ENCODE data around the gene PSAPL1.

Gene PSAPL1

GRCh38 chr4:7431696-7432530, 2.8 kb downstream of the PSAPL1 start:
- DNase-seq (ENCODE audit: low read depth in 2 of 2): no peak

GRCh38 chr4:7430965-7431695, 3.6 kb downstream of the PSAPL1 start:
- DNase-seq (ENCODE audit: low read depth in 2 of 2): no peak

GRCh38 chr4:7430368-7430964, 4.3 kb downstream of the PSAPL1 start:
- DNase-seq (ENCODE audit: low read depth in 2 of 2): no peak

- DNase-seq (ENCODE audit: low read depth in 2 of 2): no peak
Measured at GRCh38 chr4:7429601-7430078, 5.1 kb downstream of the PSAPL1 start.

GRCh38 chr4:7429069-7429416, 5.7 kb downstream of the PSAPL1 start:
- DNase-seq (ENCODE audit: low read depth in 2 of 2): no peak

GRCh38 chr4:7428261-7429068, 6.3 kb downstream of the PSAPL1 start:
- no peak for DNase-seq (ENCODE audit: low read depth in 2 of 2)

GRCh38 chr4:7427831-7428260, 6.9 kb downstream of the PSAPL1 start:
- DNase-seq (ENCODE audit: low read depth in 2 of 2): no peak

- no peak for DNase-seq (ENCODE audit: low read depth in 2 of 2)
Measured at GRCh38 chr4:7427361-7427760, 7.4 kb downstream of the PSAPL1 start.

GRCh38 chr4:7426525-7427171, 8.1 kb downstream of the PSAPL1 start:
- DNase-seq (ENCODE audit: low read depth in 2 of 2): no peak

- no peak for DNase-seq (ENCODE audit: low read depth in 2 of 2)
Measured at GRCh38 chr4:7425591-7426468, 8.9 kb downstream of the PSAPL1 start.

GRCh38 chr4:7425124-7425523, 9.6 kb downstream of the PSAPL1 start:
- no peak for DNase-seq (ENCODE audit: low read depth in 2 of 2)

- no peak for DNase-seq (ENCODE audit: low read depth in 2 of 2)
Measured at GRCh38 chr4:7424553-7425111, 10.1 kb downstream of the PSAPL1 start.

- DNase-seq (ENCODE audit: low read depth in 2 of 2): no peak
Measured at GRCh38 chr4:7423801-7424552, 10.8 kb downstream of the PSAPL1 start.

- DNase-seq (ENCODE audit: low read depth in 2 of 2): no peak
Measured at GRCh38 chr4:7423391-7423790, 11.3 kb downstream of the PSAPL1 start.

- no peak for DNase-seq (ENCODE audit: low read depth in 2 of 2)
Measured at GRCh38 chr4:7422898-7423180, 11.9 kb downstream of the PSAPL1 start.

- no peak for DNase-seq (ENCODE audit: low read depth in 2 of 2)
Measured at GRCh38 chr4:7422151-7422897, 12.4 kb downstream of the PSAPL1 start.

- DNase-seq (ENCODE audit: low read depth in 2 of 2): no peak
Measured at GRCh38 chr4:7421356-7422150, 13.2 kb downstream of the PSAPL1 start.

GRCh38 chr4:7420661-7421040, 14.1 kb downstream of the PSAPL1 start:
- DNase-seq (ENCODE audit: low read depth in 2 of 2): no peak

All from stimulated activated CD8-positive, alpha-beta memory T cell treated with anti-CD3 and anti-CD28 coated beads, Interleukin-15, amount 100 ng/mL, for 4 hours (primary cell).